HG02970 (cell line): ENCODE measurements around the gene FAM187B.
A peak's percentile ranks its signal among the peaks of the same experiment; 100 is the strongest.

Experiments
- ATAC-seq: cut with Tn5 transposase; IDR thresholded peaks from one replicate; pipeline ENCODE4 v1.9.1; 2021; ENCODE audit warnings: mild to moderate bottlenecking, moderate library complexity, moderate number of reproducible peaks; ENCODE audit not compliant: unreplicated experiment, low FRiP score

FAM187B gene

DNA sequence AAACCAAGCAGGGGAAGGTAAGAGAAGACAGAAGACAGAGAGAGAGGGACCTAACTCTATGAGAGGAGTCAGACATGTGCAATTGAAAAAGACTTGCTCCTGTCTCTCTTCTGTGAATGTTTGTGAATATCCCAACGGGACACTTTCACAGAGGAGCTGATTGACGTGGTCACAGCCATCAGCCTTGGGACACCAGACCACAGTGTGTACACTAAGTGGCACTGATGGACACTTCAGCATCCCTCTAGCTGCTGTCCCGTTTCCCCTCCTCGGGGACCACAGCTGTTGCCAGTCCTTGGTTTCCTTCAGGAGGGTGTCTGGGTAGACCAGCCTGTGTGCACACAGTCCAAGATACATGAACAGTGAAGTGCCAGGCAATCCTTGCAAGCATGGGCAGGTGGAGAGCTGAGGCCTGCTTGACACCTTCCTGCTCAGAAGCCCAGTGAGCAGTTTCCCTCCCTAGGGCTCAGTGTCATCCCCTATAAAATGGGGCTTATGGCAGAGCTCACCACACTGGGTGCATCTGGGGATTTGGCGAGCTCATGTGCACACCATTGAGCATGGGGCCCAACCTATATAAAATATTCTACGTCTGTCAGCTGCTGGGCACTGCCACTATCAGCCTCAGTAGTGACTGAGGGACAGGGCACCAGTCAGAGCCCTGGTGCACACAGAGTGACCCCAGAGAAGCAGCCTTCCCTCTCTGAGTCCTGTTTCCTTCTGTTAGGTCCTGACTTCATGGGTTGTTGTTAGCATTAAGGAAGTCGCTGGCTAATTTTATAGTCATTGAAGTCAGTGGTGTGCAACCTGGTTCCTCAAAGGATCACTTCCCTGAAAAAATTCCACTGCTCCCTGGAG lies 36.0 kb upstream of the FAM187B start:
- ATAC-seq: no peak

DNA sequence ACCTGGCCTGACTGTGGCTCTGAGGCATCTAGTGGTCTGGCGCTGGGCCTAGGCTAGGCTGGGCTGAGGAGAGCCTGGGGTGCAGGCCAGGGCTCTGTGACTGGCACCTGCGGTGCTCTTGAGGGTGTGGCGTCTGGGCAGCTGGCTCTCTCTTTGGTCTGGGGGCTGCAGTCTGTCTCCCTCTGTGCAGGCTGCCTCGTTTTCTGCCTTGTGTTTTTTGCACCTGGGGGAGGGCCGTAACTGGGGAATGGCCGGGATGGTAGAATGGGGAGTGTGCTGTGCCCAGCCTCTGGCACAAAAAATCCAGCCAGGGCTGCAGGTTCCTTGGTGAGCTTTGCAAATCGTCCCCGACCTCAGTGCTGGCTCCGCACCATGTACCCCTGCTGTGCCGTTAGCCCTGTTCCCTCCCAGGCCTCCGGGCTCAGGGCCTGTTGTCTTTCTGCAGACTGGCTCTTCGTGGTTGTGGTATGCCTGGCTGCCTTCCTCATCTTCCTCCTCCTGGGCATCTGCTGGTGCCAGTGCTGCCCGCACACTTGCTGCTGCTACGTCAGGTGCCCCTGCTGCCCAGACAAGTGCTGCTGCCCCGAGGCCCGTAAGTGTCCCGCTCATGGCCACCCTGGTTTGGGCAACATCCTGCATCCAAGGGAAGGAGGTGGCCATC lies 33.7 kb upstream of the FAM187B start:
- no peak for ATAC-seq

DNA sequence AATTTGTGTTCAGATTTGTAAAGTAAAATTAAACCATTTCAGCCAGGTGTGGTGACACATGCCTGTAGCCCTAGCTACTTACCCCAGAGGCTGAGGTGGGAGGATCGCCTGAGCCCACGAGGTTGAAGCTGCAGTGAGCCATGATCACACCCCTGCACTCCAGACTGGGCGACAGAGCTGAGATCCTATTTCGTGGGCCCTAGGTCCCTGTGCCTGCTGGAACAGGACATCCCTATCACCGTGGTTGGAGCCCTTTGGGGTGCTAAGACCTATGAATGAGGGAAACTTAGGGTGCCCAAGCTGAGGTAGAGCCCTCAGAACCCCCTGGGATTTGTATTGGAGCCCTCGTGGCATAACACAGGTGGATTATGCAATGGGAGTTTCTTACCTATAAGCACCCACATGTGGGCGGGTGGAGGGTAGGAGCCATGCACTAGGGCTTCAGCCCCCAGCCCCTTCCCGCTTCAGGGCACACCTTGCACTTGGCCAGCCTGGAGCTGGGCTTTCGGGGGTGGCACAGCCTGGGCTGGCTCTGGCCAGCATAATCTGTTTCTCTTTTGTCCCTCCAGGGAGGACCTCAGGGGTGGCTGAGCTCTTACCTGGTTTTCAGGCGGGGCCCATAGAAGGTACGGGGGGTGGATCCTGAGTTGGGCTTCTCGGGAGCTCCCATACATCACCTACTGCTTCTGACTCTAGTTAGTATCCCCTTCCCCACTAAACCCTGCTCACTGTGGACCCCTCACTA lies 33.0 kb upstream of the FAM187B start:
- no peak for ATAC-seq

DNA sequence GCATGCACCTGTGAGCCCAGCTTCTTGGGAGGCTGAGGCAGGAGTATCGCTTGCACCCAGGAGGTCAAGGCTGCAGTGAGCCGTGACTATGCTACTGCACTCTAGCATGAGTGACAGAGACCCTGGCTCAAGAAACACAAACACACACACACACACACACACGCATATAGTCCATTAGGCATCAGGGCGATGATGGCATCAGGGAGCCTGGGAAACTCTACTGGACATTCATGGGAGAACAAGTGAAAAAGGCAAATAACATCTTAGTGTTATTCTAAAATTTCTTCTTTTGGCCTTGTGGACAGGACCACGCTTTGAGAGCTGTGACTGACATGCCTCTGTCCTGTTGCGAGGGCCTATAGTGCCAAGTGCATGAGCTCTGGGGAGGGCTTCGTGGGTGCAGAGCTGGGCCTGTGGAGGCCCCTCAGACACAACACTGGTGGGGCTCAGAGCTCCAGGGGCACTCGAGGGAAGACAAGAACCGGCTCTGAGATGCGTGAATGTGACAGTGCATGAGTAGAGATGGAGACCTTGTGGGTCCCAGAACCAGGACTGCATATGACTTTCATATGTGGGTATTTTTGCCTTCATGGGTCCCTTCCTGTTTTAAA lies 32.3 kb upstream of the FAM187B start:
- no peak for ATAC-seq

DNA sequence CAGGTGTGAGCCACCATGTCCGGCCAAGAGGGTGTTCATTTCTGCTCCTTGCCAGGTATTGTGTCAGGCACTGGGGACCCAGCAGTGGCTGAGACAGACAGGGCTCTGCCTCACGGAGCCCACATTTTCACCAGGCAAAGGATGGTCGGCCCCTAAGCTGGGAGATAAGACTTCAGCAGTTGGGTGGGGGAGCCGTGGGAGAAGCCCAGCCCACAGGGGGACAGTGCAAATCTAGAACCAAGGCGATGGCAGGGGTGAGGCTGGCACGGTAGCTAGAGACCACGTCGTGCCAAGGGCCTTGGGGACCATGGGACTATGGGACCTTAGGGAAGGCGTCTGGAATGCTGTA lies 28.5 kb upstream of the FAM187B start:
- no peak for ATAC-seq

DNA sequence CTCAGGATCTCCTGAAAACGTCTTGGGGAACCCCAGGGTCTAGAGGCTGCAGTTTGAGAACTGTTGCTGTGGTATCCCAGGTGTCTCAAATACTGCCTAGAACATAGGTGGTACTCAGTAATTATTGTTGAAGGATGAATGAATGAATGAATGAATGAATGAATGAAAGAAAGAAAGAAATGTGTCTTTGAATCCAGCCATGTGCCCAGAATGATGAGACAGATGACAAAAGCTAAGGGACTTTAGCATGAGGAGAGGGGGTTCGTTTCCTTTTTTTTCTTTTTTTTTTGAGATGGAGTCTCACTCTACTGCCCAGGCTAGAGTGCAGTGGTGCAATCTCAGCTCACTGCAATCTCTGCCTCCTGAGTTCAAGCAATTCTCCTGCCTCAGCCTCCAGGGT lies 28.0 kb upstream of the FAM187B start:
- ATAC-seq: no peak

DNA sequence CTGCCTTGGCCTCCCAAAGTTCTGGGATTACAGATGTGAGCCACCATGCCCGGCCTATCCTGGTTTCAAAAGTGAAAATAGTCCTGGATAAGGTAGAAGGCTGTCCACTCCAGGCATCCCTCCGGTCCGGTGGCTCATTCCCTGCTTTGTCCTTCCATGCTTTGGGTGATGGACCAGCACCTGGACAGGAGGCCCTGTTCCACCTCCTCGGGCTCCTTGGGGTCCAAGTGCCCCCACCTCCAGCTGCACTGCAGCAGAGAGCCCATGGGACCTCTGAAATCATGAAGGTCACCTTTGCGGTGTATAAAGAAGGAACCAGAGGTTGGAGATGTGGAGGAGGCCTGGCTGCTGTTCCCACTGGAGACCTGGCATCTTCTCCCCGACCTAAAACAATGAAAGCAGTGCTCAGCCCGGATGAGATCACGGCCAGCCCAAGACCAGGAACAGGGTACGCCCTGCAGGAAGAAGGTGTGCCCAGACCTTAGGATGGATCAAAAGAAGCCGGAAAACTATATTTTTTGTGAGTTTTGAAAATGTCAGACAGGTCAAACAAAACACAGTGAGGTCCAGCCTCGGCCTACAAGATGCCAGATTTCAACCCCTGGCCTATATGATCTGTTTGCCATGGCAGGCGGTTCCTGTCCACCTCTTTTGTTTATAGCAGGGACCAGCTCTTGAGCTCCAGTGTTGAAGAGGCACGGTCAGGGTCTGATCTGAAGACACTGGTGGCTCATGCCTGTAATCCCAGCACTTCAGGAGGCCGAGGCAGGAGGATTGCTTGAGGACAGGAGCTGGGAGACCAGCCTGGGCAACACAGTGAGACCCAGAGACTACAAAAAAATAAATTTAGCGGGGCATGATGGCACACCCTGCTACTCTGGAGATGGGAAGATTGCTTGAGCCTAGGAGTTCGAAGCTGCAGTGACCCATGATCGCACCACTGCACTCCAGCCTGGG lies 26.1 kb upstream of the FAM187B start:
- no peak for ATAC-seq

DNA sequence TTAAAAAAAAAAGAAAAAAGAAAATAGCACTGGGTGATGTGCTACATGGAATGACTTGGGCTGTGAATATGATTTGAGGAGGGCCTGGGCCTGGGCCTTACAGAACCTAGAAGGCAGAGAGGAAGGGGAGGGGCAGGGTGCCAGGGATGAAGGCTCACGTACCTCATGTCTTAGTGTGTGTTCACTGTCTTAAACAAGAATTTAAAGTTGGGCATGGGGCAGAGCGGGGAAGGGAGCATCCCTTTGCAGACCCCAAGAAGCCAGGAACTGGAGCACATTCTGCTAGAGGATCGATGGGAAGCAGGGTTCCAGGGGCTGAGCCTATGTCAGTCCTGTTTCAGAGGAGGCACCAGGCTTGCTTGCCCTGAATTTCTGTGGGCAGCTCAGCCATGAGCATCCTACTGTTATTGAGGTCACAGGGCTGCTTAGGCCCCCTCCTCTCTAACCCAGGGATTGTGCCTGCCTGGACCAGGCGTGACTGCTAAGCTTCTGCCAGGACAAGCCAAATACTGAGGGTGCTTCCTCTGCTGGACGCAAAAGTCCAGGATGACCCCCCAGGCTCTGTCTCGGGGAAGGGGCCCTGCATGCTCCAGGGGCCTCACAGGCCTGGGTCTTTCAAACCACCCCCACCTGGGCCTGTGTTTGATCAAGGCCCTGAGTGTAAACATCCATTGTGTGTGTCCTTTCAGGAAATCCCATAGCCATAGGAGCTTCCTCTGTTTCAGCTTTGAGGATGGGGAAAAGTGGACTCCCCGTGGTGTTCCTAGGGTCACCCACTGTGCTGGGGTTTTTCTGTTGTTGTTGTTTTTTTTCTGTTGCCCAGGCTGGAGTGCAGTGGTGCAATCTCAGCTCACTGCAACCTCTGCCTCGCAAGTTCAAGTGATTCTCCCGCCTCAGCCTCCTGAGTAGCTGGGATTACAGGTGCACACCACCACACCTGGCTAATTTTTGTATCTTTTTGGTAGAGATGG lies 25.1 kb upstream of the FAM187B start:
- ATAC-seq: no peak

DNA sequence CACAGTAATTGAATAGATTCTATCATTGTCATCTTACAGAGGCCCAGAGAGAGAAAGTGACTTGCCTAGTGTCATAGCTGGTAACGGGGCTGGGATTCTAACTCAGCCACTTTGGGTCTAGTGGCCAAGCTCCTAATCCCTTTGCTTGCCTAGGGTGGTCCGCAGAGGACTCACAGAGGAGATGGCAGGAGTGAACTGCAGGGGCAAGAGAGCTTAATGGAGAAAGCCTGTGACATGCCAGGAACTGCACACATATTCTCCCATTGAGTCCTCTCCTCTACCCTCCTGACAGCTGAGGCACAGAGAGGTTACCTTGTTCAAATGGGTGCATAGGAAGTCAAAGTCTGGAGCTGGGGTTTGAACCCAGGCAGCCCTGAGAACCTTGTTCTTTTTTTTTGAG lies 22.9 kb upstream of the FAM187B start:
- ATAC-seq: no peak

DNA sequence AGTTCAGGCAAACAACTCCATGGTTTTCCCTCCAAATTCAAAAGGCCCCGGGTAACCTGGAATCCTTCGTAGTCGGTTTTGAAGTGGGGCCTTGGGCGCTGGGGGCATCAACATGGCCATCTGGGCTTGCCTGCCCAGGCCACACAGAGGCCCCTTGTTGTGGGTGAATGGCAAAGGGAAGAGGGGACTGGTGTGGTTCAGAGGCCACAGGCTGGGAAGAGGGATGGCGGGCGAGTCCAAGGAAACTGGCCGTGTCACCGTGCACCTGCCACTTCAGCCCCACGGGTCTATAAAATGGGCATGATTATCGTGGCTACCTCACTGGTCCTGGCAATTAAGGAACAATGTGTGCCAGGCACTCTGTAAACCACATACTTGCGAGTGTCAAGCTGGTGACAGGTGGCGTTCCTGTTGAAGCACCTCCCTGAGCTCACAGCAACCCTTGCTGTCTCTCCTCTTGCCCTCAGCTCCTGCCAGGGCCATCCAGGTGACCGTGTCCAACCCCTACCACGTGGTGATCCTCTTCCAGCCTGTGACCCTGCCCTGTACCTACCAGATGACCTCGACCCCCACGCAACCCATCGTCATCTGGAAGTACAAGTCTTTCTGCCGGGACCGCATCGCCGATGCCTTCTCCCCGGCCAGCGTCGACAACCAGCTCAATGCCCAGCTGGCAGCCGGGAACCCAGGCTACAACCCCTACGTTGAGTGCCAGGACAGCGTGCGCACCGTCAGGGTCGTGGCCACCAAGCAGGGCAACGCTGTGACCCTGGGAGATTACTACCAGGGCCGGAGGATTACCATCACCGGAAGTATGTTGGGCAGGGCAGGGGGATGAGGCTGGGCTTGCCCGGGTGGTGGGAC lies 21.5 kb upstream of the FAM187B start:
- no peak for ATAC-seq

DNA sequence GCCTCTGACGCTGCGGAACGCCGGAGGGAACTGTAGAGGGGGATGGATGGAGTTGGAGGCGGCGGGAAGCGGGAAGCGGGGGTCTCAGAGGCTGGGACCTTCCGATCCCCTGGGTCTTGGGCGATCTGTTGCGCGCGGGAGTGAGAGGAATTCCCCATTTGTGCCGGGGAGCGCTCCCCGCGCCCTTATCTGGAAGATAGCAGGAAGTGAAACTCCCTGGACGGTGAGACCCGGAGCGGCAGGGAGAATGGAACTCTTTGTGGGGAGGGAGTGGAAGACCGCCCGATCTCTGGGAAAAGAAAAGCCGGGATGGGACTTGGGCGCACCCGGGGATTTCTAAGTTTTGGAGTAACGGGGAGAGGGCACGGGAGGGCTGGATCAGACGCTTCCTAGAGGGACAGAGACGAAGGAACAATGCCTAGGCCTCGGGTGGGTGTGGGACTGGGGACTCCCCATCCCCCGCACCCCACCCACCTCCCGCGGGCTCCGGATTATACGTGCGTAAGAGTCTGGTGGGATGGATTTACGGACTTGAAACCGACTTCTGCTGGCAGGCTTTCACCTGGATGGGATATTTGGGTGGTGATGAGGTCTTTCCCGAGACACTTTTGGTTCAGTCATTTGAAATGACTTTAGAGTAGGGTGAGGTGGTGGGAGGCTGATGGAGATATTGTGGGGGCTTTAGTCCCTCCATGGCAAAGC lies 20.8 kb upstream of the FAM187B start:
- ATAC-seq: peak; percentile 19

DNA sequence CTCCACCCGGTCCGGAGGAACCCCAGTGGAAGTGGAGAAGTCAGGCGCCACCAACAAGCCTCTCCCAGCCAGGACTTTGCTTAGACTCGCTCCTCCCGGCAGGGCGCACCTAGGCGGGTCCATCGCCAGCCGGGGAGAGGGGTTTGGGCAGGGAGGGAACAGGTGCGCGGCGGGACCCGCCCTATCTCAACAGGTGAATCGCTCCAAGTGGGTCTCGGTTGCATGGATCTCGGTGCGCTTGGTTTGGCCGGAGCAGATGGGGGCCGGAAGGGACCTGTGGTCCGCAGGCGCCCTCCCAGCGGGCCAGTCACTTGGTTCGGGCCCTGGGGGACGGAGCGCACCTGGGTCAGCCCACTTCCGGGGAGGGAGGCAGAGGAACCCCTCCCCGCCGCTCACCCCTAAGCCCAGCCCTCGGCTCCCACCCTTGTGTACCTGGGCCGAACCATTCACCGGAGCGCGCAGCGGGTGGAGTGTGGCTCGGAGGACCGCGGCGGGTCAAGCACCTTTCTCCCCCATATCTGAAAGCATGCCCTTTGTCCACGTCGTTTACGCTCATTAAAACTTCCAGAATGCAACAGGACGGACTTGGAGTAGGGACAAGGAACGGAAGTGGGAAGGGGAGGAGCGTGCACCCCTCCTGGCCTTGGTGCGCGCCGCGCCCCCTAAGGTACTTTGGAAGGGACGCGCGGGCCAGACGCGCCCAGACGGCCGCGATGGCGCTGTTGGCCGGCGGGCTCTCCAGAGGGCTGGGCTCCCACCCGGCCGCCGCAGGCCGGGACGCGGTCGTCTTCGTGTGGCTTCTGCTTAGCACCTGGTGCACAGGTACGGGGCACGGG lies 20.0 kb upstream of the FAM187B start, which contains the start of gene LSR:
LSR (plus strand) TSS at position 693 of the 836 bp plus-strand sequence; CDS start at position 714, 21 bp downstream.
- peak; percentile 82 for ATAC-seq

DNA sequence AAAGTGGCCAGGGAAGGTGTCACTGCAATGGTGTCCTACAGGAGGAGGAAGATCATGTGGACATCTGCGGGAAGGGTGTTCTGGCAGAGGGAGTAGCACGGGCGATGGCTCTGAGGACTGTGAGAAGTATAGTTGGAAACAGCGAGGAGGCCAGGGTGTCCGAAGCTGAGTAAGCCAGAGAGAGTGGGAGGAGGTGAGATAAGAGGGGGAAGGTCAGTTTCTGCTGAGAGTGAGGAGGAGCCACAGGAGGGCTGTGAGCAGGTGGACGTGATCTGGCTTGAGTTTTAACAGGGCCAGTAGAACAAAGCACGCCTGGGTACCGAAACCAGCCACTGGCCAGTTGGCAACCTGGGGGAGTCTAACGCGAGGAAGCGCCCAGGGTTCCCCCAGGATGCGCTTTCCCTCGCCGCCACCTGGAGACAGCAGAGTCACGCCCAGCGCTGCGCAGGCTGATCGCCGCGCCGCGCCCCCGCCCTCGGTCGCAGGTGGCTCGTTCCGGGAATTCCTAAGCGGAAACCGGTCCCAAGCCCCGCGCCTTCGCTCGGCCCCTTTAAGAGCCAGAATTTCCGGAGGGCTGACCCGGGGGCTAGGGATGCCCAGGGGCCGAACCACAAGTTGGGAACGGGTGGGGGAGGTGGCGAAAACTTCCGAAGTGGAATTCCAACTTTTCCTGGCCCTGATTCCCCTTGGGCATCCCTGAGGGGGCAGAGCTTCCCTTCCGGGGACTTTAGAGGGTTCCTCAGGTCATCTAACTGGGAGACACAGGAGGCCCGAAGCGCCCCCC lies 19.2 kb upstream of the FAM187B start:
- peak; percentile 29 for ATAC-seq

DNA sequence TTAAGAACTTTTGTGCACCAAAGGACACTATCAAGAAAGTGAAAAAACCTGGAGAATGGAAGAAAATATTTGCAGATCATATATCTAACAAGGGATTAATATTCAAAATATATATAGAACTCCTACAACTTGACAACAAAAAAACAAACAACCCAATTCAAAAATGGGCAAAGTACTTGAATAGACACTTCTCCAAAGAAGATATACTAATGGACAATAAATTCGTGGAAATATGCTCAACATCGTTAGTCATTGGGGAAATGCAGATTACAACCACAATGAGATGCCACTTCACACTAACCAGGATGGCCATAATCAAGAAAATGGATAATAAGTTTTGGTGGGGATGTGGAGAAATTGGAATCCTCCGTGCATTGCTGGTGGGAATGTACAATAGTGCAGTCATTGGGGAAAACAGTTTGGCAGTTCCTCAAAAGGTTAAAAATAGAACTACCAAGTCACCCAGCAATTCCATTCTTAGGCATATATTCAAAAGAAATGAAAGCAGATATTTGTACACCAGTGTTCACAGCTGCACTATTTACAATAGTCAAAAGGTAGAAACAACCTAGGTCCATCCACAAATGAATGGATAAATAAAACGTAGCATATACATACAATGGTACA lies 18.0 kb upstream of the FAM187B start:
- no peak for ATAC-seq

DNA sequence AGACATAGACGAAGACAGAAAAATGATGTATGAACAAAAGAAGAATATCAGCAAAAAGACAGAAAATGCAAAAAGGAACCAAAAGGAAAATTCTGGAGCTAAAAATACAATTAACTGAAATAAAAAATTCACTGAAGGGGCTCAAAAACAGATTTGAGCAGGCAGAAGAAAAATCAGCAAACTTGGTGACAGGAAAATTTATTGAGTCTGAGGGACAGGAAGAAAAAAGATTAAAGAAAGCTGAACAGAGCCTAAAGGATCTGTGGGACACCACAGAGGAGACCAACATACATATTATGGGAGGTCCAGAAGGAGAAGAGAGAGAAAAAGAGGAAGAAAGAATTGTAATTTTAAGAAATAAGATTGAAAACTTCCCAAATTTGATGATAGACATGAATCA lies 12.9 kb upstream of the FAM187B start:
- no peak for ATAC-seq
